HepG2 (cell line): Measurements from ENCODE around the gene BCAS3. TPM values are rescaled to one million over a fixed set of nuclear protein-coding genes. Genes with fewer than 3 reads are reported as not detected.

Experiments
- ADNP ChIP-seq: sonication (generic); formaldehyde crosslinking; IDR thresholded peaks from 2 replicates; pipeline ENCODE4 v1.4.0; 2020; ENCODE audit warnings: missing genetic modification reagents
- BORCS8-MEF2B ChIP-seq: sonication (generic); formaldehyde crosslinking; IDR thresholded peaks from 2 replicates; pipeline ENCODE4 v1.8.0; 2022; ENCODE audit warnings: mild to moderate bottlenecking, missing genetic modification reagents
- CENPT ChIP-seq: sonication (generic); formaldehyde crosslinking; IDR thresholded peaks from 2 replicates; pipeline ENCODE4 v1.8.0; 2022; ENCODE audit warnings: low read depth, mild to moderate bottlenecking, moderate library complexity, missing genetic modification reagents
- ELF4 ChIP-seq: sonication (generic); formaldehyde crosslinking; IDR thresholded peaks from 2 replicates; pipeline ENCODE4 v1.5.0; 2020; ENCODE audit warnings: missing genetic modification reagents, mild to moderate bottlenecking, moderate library complexity, borderline replicate concordance
- IKZF1 ChIP-seq: fragments of 450-650 bp; IDR thresholded peaks from 2 replicates; pipeline ENCODE4 v1.7.1; 2016
- MTF2 ChIP-seq: sonication (generic); formaldehyde crosslinking; IDR thresholded peaks from 2 replicates; pipeline ENCODE4 v1.5.0; 2020; ENCODE audit warnings: missing genetic modification reagents, borderline replicate concordance
- MXI1 ChIP-seq: IDR thresholded peaks from 3 replicates; pipeline ENCODE4 v1.6.1; 2012; ENCODE audit warnings: low read depth, low read length, inconsistent platforms, borderline replicate concordance
- NAIF1 ChIP-seq: sonication (generic); formaldehyde crosslinking; IDR thresholded peaks from 2 replicates; pipeline ENCODE4 v1.5.0; 2020; ENCODE audit warnings: mild to moderate bottlenecking, missing genetic modification reagents, borderline replicate concordance
- PHF20 ChIP-seq: sonication (generic); formaldehyde crosslinking; IDR thresholded peaks from 2 replicates; pipeline ENCODE4 v1.5.0; 2020; ENCODE audit warnings: mild to moderate bottlenecking, missing genetic modification reagents
- ZNF343 ChIP-seq: sonication (generic); formaldehyde crosslinking; IDR thresholded peaks from 2 replicates; pipeline ENCODE4 v1.4.0; 2020; ENCODE audit warnings: mild to moderate bottlenecking, missing genetic modification reagents
- polyA plus RNA-seq, 8 experiments: library from polyadenylated mRNA; depleted of rRNA in 3 of 8; stranded (reverse) in 7 of 8; unstranded in 1 of 8; fragments of >200 nt; fragmentation: Illumina TruSeq in 4 of 8; extraction: Trizol in 4 of 8; gene quantifications; 2 replicates each; pipeline versions ENCODE4 v1.2.1 to v1.2.3, GENCODE V29; 2011 to 2016; ENCODE audit warnings: low read depth in 4 of 8, missing spikeins in 1 of 8, mixed read lengths in 1 of 8; ENCODE audit not compliant: insufficient read depth in 1 of 8
- total RNA-seq, 5 experiments: library from RNA; depleted of rRNA; stranded (reverse); fragments of >200 nt; fragmentation: Illumina TruSeq; extraction: Trizol; gene quantifications; 2 replicates each; pipeline ENCODE4 v1.2.3, GENCODE V29; 2016; ENCODE audit warnings: low read depth in 1 of 5
- TF ChIP-seq, protein P1 (sequence below): IDR thresholded peaks from 2 replicates; pipeline ENCODE4 v1.6.1; 2016; ENCODE audit warnings: missing compliant biosample characterization, missing genetic modification reagents, borderline replicate concordance
- TF ChIP-seq, protein P2 (sequence below): sonication (generic); formaldehyde crosslinking; IDR thresholded peaks from 2 replicates; pipeline ENCODE4 v1.8.1; 2023; ENCODE audit warnings: missing genetic modification reagents, inconsistent platforms, borderline replicate concordance
- TF ChIP-seq, protein P3 (sequence below): sonication (generic); formaldehyde crosslinking; IDR thresholded peaks from 2 replicates; pipeline ENCODE4 v1.4.0; 2020; ENCODE audit warnings: missing genetic modification reagents
- TF ChIP-seq, protein P4 (sequence below): fragments of 450-650 bp; IDR thresholded peaks from 2 replicates; pipeline ENCODE4 v1.6.1; 2016
- TF ChIP-seq, protein P5 (sequence below): IDR thresholded peaks from 2 replicates; pipeline ENCODE4 v1.6.1; 2012; ENCODE audit warnings: low read length, improper control_type of control experiment
- TF ChIP-seq, protein P6 (sequence below): sonication (generic); formaldehyde crosslinking; IDR thresholded peaks from 2 replicates; pipeline ENCODE4 v1.4.0; 2020; ENCODE audit warnings: missing genetic modification reagents, borderline replicate concordance

BCAS3 gene
- total and polyA plus RNA-seq, 2 of the 13 experiments (the other 11 are each of a cell fraction or from before 2014, with no cell fraction given), result 10.7 to 11.2 TPM

DNA sequence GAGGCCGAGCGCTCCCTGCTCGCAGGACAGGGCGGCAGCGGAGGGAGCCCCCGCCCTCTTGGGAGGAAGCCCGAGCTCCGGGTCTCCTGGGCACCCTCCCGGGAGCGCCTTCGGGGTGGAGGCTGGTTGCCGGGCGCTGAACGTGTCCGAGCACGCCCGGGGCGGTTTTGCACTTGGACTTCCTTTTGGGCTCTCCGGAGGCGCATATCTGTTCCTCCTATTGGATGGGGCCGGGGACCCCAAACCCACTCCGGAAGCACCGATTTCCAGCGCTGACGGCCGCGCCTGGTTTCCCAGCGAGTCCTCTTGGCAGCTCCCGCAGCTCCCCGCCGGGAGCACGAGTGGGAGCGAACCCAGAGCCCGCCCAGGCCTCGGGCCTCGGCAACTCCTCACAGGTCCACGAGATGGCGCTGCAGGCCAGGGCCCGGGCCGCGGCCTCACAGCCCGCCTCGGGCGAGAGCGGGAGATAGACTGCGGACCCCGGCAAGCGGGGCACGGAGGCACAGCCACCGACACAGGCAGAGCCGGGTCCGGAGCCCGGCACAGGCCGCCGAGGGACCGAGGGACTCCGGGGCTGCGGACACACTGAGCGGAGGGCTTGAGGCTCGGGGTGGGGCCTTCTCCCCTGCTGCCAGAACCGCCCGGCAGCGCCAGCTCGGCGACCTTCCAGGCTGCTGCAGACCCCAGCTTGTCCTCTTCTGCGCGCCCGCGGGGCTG lies 734.6 kb downstream of the BCAS3 start (continued):
- TF ChIP-seq, protein P1, sequence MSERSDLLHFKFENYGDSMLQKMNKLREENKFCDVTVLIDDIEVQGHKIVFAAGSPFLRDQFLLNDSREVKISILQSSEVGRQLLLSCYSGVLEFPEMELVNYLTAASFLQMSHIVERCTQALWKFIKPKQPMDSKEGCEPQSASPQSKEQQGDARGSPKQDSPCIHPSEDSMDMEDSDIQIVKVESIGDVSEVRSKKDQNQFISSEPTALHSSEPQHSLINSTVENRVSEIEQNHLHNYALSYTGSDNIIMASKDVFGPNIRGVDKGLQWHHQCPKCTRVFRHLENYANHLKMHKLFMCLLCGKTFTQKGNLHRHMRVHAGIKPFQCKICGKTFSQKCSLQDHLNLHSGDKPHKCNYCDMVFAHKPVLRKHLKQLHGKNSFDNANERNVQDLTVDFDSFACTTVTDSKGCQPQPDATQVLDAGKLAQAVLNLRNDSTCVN, result peak; percentile 59; the same call in 1 of the 2 replicates
- no peak; the same call in 1 of the 2 replicates for TF ChIP-seq BORCS8-MEF2B (CRISPR knock-in tag)
- TF ChIP-seq PHF20 (CRISPR knock-in tag), result no peak; the same call in 1 of the 2 replicates
- TF ChIP-seq ADNP (CRISPR knock-in tag), result no peak
- TF ChIP-seq, protein P2, sequence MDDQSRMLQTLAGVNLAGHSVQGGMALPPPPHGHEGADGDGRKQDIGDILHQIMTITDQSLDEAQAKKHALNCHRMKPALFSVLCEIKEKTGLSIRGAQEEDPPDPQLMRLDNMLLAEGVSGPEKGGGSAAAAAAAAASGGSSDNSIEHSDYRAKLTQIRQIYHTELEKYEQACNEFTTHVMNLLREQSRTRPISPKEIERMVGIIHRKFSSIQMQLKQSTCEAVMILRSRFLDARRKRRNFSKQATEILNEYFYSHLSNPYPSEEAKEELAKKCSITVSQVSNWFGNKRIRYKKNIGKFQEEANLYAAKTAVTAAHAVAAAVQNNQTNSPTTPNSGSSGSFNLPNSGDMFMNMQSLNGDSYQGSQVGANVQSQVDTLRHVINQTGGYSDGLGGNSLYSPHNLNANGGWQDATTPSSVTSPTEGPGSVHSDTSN (CRISPR knock-in tag), result no peak
- TF ChIP-seq ELF4 (CRISPR knock-in tag), result no peak
- TF ChIP-seq, protein P3, sequence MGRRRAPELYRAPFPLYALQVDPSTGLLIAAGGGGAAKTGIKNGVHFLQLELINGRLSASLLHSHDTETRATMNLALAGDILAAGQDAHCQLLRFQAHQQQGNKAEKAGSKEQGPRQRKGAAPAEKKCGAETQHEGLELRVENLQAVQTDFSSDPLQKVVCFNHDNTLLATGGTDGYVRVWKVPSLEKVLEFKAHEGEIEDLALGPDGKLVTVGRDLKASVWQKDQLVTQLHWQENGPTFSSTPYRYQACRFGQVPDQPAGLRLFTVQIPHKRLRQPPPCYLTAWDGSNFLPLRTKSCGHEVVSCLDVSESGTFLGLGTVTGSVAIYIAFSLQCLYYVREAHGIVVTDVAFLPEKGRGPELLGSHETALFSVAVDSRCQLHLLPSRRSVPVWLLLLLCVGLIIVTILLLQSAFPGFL (CRISPR knock-in tag), result no peak; the same call in 1 of the 2 replicates
- TF ChIP-seq, protein P4, sequence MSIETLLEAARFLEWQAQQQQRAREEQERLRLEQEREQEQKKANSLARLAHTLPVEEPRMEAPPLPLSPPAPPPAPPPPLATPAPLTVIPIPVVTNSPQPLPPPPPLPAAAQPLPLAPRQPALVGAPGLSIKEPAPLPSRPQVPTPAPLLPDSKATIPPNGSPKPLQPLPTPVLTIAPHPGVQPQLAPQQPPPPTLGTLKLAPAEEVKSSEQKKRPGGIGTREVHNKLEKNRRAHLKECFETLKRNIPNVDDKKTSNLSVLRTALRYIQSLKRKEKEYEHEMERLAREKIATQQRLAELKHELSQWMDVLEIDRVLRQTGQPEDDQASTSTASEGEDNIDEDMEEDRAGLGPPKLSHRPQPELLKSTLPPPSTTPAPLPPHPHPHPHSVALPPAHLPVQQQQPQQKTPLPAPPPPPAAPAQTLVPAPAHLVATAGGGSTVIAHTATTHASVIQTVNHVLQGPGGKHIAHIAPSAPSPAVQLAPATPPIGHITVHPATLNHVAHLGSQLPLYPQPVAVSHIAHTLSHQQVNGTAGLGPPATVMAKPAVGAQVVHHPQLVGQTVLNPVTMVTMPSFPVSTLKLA, result no peak
- TF ChIP-seq MXI1, result peak; percentile 59; the same call in 1 of the 3 replicates
- TF ChIP-seq MTF2, result no peak; the same call in 1 of the 2 replicates
- TF ChIP-seq CENPT (CRISPR knock-in tag), result no peak
- TF ChIP-seq, protein P5, sequence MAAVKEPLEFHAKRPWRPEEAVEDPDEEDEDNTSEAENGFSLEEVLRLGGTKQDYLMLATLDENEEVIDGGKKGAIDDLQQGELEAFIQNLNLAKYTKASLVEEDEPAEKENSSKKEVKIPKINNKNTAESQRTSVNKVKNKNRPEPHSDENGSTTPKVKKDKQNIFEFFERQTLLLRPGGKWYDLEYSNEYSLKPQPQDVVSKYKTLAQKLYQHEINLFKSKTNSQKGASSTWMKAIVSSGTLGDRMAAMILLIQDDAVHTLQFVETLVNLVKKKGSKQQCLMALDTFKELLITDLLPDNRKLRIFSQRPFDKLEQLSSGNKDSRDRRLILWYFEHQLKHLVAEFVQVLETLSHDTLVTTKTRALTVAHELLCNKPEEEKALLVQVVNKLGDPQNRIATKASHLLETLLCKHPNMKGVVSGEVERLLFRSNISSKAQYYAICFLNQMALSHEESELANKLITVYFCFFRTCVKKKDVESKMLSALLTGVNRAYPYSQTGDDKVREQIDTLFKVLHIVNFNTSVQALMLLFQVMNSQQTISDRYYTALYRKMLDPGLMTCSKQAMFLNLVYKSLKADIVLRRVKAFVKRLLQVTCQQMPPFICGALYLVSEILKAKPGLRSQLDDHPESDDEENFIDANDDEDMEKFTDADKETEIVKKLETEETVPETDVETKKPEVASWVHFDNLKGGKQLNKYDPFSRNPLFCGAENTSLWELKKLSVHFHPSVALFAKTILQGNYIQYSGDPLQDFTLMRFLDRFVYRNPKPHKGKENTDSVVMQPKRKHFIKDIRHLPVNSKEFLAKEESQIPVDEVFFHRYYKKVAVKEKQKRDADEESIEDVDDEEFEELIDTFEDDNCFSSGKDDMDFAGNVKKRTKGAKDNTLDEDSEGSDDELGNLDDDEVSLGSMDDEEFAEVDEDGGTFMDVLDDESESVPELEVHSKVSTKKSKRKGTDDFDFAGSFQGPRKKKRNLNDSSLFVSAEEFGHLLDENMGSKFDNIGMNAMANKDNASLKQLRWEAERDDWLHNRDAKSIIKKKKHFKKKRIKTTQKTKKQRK, result no peak
- TF ChIP-seq, protein P6, sequence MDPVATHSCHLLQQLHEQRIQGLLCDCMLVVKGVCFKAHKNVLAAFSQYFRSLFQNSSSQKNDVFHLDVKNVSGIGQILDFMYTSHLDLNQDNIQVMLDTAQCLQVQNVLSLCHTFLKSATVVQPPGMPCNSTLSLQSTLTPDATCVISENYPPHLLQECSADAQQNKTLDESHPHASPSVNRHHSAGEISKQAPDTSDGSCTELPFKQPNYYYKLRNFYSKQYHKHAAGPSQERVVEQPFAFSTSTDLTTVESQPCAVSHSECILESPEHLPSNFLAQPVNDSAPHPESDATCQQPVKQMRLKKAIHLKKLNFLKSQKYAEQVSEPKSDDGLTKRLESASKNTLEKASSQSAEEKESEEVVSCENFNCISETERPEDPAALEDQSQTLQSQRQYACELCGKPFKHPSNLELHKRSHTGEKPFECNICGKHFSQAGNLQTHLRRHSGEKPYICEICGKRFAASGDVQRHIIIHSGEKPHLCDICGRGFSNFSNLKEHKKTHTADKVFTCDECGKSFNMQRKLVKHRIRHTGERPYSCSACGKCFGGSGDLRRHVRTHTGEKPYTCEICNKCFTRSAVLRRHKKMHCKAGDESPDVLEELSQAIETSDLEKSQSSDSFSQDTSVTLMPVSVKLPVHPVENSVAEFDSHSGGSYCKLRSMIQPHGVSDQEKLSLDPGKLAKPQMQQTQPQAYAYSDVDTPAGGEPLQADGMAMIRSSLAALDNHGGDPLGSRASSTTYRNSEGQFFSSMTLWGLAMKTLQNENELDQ (CRISPR knock-in tag), result no peak
- TF ChIP-seq IKZF1, result no peak
- 0 out of 2 replicates have a peak, but pooled peaks have one; percentile 57 for TF ChIP-seq NAIF1 (CRISPR knock-in tag)
- 0 out of 2 replicates have a peak, but pooled peaks have one; percentile 63 for TF ChIP-seq ZNF343
